GM12878 (cell line): ENCODE results near the gene BMF.

Experiments used
- CEBPZ ChIP-seq: fragments of 150-350 bp; IDR thresholded peaks from 2 replicates; pipeline ENCODE4 v1.6.1; 2016; ENCODE audit warnings: low read depth, low read length
- CTCF ChIP-seq, 3 experiments: IDR thresholded peaks in 2 of 3; conservative IDR thresholded peaks in 1 of 3; 2 replicates each; pipeline ENCODE4 v1.5.1; 2011; ENCODE audit warnings: low read depth in 3 of 3, low read length in 3 of 3, mild to moderate bottlenecking in 3 of 3, control low read depth in 2 of 3, moderate library complexity in 2 of 3, inconsistent platforms in 1 of 3, mixed read lengths in 1 of 3; ENCODE audit not compliant: control insufficient read depth in 2 of 3, insufficient read depth in 1 of 3; ENCODE audit errors: extremely low read depth in 1 of 3
- EP300 ChIP-seq, 2 experiments: fragments of 150-350 bp in 1 of 2; IDR thresholded peaks; 2 replicates each; pipeline ENCODE4 v1.6.1; 2011 to 2012; ENCODE audit warnings: low read depth in 2 of 2, low read length in 2 of 2, borderline replicate concordance in 1 of 2, improper control_type of control experiment in 1 of 2, inconsistent platforms in 1 of 2; ENCODE audit not compliant: control insufficient read depth in 1 of 2
- ESRRA ChIP-seq: IDR thresholded peaks from 2 replicates; pipeline ENCODE4 v1.6.1; 2012; ENCODE audit warnings: mild to moderate bottlenecking, low read length, improper control_type of control experiment
- EZH2 ChIP-seq: IDR thresholded peaks from 2 replicates; pipeline ENCODE4 v1.6.1; 2012; ENCODE audit warnings: low read depth, mild to moderate bottlenecking, control low read depth, inconsistent platforms, low read length, borderline replicate concordance; ENCODE audit not compliant: control insufficient read depth
- HDAC2 ChIP-seq: fragments of 200-600 bp; sonication (generic); IDR thresholded peaks from 2 replicates; pipeline ENCODE4 v1.6.1; 2017
- NFIC ChIP-seq: IDR thresholded peaks from 2 replicates; pipeline ENCODE4 v1.6.1; 2012; ENCODE audit warnings: low read depth, mild to moderate bottlenecking, inconsistent platforms, low read length, moderate library complexity
- NFXL1 ChIP-seq: fragments of 450-650 bp; IDR thresholded peaks from 2 replicates; pipeline ENCODE4 v1.6.1; 2017; ENCODE audit warnings: antibody characterized with exemption, mild to moderate bottlenecking, borderline replicate concordance
- POLR2A ChIP-seq: IDR thresholded peaks from 2 replicates; pipeline ENCODE4 v1.6.1; 2011; ENCODE audit warnings: low read depth, mild to moderate bottlenecking, low read length
- RBBP5 ChIP-seq: fragments of 200-600 bp; sonication (generic); conservative IDR thresholded peaks from 2 replicates; pipeline ENCODE4 v1.6.1; 2016
- RCOR1 ChIP-seq: conservative IDR thresholded peaks from 2 replicates; pipeline ENCODE4 v1.6.1; 2012; ENCODE audit warnings: low read depth, low read length, improper control_type of control experiment
- TBL1XR1 ChIP-seq: IDR thresholded peaks from 2 replicates; pipeline ENCODE4 v1.6.1; 2012; ENCODE audit warnings: low read depth, low read length, improper control_type of control experiment
- ZNF24 ChIP-seq: fragments of 450-650 bp; IDR thresholded peaks from 2 replicates; pipeline ENCODE4 v1.6.1; 2017; ENCODE audit warnings: antibody characterized with exemption, mild to moderate bottlenecking

- TF ChIP-seq NFIC (no peak), CTCF (IDR thresholded peaks at IDR 0.05 in 2 of 3, conservative IDR thresholded peaks at IDR 0.05 in 1 of 3; ENCODE audit: control insufficient read depth in 2 of 3, extremely low read depth in 1 of 3, insufficient read depth in 1 of 3, low read depth in 3 of 3, low read length in 3 of 3) (no peak), EP300 (IDR thresholded peaks at IDR 0.05; ENCODE audit: borderline replicate concordance in 1 of 2, control insufficient read depth in 1 of 2, low read depth in 2 of 2, low read length in 2 of 2) (no peak), POLR2A (no peak), HDAC2 (no peak), CEBPZ (no peak), NFXL1 (no peak), ZNF24 (no peak), ESRRA (no peak), EZH2 (no peak), RCOR1 (no peak), RBBP5 (no peak), TBL1XR1 (no peak)
These were observed 3.2 kb upstream of the BMF start for GRCh38 chr15:40111888-40112287.
